ENCODE results near the gene RRP1B.
"Not testable (repeated sequence)": the region's sequence is repeated elsewhere in the genome, so short reads cannot be mapped to it uniquely, and the experiment has no call there.

RRP1B gene

GRCh38 chr21:43667191-43667904 is 8.0 kb downstream of the RRP1B start:
- no peak for DNase-seq (ENCODE audit: low spot score)

GRCh38 chr21:43669828-43670605 is 10.7 kb downstream of the RRP1B start:
- DNase-seq (ENCODE audit: low spot score), result no peak

- DNase-seq (ENCODE audit: low spot score), result no peak
These were observed 16.5 kb downstream of the RRP1B start for GRCh38 chr21:43675871-43676270.

- no peak for DNase-seq (ENCODE audit: low spot score)
These were observed 17.0 kb downstream of the RRP1B start for GRCh38 chr21:43676391-43676790.

- DNase-seq (ENCODE audit: low spot score), result no peak
These were observed 20.6 kb downstream of the RRP1B start for GRCh38 chr21:43679951-43680350.

GRCh38 chr21:43680421-43680820 is 21.1 kb downstream of the RRP1B start:
- DNase-seq (ENCODE audit: low spot score), result not testable (repeated sequence)

- DNase-seq (ENCODE audit: low spot score), result no peak
These were observed 22.3 kb downstream of the RRP1B start for GRCh38 chr21:43681650-43682049.

- no peak for DNase-seq (ENCODE audit: low spot score)
These were observed 25.1 kb downstream of the RRP1B start for GRCh38 chr21:43684424-43684823.

- no peak for DNase-seq (ENCODE audit: low spot score)
These were observed 27.6 kb downstream of the RRP1B start for GRCh38 chr21:43686811-43687565.

GRCh38 chr21:43687566-43688399 is 28.4 kb downstream of the RRP1B start:
- no peak for DNase-seq (ENCODE audit: low spot score)

- DNase-seq (ENCODE audit: low spot score), result no peak
These were observed 29.5 kb downstream of the RRP1B start for GRCh38 chr21:43688906-43689305.

GRCh38 chr21:43689556-43690337 is 30.4 kb downstream of the RRP1B start:
- no peak for DNase-seq (ENCODE audit: low spot score)

GRCh38 chr21:43690346-43690745 is 31.0 kb downstream of the RRP1B start:
- DNase-seq (ENCODE audit: low spot score), result no peak

GRCh38 chr21:43691086-43691795 is 31.9 kb downstream of the RRP1B start:
- no peak for DNase-seq (ENCODE audit: low spot score)

GRCh38 chr21:43691801-43692200 is 32.4 kb downstream of the RRP1B start:
- no peak for DNase-seq (ENCODE audit: low spot score)

- no peak for DNase-seq (ENCODE audit: low spot score)
These were observed 33.6 kb downstream of the RRP1B start for GRCh38 chr21:43692949-43693348.

- no peak for DNase-seq (ENCODE audit: low spot score)
These were observed 34.6 kb downstream of the RRP1B start for GRCh38 chr21:43693981-43694380.

GRCh38 chr21:43694437-43695079 is 35.2 kb downstream of the RRP1B start:
- DNase-seq (ENCODE audit: low spot score), result no peak

- no peak for DNase-seq (ENCODE audit: low spot score)
These were observed 36.9 kb downstream of the RRP1B start for GRCh38 chr21:43696214-43696613.
